ENCODE data around the gene ATXN7. TPM values are rescaled to one million over a fixed set of nuclear protein-coding genes. Genes with fewer than 3 reads are reported as not detected.

The ATXN7 gene
- total RNA-seq, 1 donor from 2014 or later, result 22.1 TPM

DNA sequence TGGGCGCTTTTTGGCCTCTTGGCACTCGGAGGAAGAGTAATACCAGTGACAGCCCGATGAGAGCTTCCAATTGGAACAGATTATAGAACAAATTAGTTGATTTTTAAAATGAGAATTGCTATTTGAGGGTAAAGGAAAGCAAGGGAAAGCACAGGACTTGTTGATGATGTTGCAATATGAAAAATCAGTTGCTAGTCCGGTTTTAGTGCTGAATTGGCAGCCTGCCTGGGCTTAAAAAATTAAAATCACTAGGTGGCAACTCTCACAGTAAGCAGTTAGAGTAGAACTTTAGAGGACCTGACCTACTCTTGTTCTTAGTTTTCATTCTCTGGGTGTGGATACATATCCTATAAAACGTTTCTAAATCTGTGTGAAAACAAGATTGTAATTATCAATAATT is 50.6 kb downstream of the ATXN7 start:
- no peak for DNase-seq
- TF ChIP-seq, protein P1, sequence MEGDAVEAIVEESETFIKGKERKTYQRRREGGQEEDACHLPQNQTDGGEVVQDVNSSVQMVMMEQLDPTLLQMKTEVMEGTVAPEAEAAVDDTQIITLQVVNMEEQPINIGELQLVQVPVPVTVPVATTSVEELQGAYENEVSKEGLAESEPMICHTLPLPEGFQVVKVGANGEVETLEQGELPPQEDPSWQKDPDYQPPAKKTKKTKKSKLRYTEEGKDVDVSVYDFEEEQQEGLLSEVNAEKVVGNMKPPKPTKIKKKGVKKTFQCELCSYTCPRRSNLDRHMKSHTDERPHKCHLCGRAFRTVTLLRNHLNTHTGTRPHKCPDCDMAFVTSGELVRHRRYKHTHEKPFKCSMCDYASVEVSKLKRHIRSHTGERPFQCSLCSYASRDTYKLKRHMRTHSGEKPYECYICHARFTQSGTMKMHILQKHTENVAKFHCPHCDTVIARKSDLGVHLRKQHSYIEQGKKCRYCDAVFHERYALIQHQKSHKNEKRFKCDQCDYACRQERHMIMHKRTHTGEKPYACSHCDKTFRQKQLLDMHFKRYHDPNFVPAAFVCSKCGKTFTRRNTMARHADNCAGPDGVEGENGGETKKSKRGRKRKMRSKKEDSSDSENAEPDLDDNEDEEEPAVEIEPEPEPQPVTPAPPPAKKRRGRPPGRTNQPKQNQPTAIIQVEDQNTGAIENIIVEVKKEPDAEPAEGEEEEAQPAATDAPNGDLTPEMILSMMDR (IDR thresholded peaks at IDR 0.05; ENCODE audit: partially characterized antibody, unreplicated experiment), result no peak
- Mint-ChIP-seq H3K4me3 (ENCODE audit: unreplicated experiment) (no peak overlapping the region), H3K27ac (ENCODE audit: unreplicated experiment) (no peak overlapping the region), H3K9me3 (ENCODE audit: unreplicated experiment) (peaks cover 5% of the 10 kb centered on the region), H3K4me1 (ENCODE audit: low read depth, unreplicated experiment) (peaks cover 3% of the 10 kb centered on the region), H3K27me3 (ENCODE audit: unreplicated experiment) (peaks cover 11% of the 10 kb centered on the region), H3K36me3 (ENCODE audit: unreplicated experiment) (no peaks in the 10 kb centered on the region)

DNA sequence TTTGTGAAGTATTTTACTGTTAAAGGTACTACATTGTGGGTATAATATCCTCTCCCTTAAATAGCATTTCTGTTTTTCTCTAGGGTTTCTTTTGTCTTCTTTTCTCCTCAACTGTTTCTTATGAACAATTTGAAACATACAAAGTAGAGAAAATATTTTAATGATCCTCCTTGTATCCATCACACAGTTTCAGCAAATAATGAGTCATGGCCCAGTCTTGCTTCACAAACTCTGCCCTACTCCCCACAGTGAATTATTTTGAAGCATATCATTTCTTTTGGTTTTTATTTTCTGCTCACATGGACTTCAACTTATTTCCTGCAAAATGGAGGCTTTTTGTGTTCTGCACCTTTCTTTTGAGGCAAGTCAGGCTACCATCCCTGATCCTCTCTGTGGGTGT is 54.7 kb downstream of the ATXN7 start:
- no peaks in the 10 kb centered on the region for H3K4me1 Mint-ChIP-seq (ENCODE audit: low read depth, unreplicated experiment)
- H3K4me3 Mint-ChIP-seq (ENCODE audit: unreplicated experiment), result no peak overlapping the region
- no peaks in the 10 kb centered on the region for H3K9me3 Mint-ChIP-seq (ENCODE audit: unreplicated experiment)
- no peak for DNase-seq
- H3K27ac Mint-ChIP-seq (ENCODE audit: unreplicated experiment), result no peak overlapping the region
- no peaks in the 10 kb centered on the region for H3K36me3 Mint-ChIP-seq (ENCODE audit: unreplicated experiment)
- H3K27me3 Mint-ChIP-seq (ENCODE audit: unreplicated experiment), result peaks cover 4% of the 10 kb centered on the region
- TF ChIP-seq, protein P1 (IDR thresholded peaks at IDR 0.05; ENCODE audit: partially characterized antibody, unreplicated experiment), result no peak

DNA sequence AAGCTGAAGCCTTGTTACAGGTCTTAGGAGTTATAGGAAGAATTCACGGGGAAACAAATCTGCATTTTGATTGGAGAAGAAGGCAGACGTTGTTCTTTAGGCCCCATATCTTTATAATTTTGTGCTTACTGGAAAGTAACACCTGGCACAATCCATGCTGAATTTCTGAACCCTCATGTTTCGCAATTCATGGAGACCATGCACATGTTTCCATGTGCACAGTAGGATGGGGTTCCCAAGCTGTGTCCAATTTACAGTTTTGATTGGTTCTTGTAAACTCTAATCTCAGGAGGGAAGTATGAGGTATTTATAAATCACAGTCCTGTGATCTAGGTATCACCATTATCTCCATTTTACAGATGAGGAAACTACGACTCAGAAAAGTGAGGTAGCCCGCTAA is 56.3 kb downstream of the ATXN7 start:
- DNase-seq, result no peak
- no peaks in the 10 kb centered on the region for H3K4me1 Mint-ChIP-seq (ENCODE audit: low read depth, unreplicated experiment)
- no peak overlapping the region for H3K4me3 Mint-ChIP-seq (ENCODE audit: unreplicated experiment)
- no peaks in the 10 kb centered on the region for H3K27me3 Mint-ChIP-seq (ENCODE audit: unreplicated experiment)
- peaks cover 7% of the 10 kb centered on the region for H3K36me3 Mint-ChIP-seq (ENCODE audit: unreplicated experiment)
- peaks cover 1% of the 10 kb centered on the region for H3K9me3 Mint-ChIP-seq (ENCODE audit: unreplicated experiment)
- TF ChIP-seq, protein P1 (IDR thresholded peaks at IDR 0.05; ENCODE audit: partially characterized antibody, unreplicated experiment), result no peak
- H3K27ac Mint-ChIP-seq (ENCODE audit: unreplicated experiment), result no peak overlapping the region

DNA sequence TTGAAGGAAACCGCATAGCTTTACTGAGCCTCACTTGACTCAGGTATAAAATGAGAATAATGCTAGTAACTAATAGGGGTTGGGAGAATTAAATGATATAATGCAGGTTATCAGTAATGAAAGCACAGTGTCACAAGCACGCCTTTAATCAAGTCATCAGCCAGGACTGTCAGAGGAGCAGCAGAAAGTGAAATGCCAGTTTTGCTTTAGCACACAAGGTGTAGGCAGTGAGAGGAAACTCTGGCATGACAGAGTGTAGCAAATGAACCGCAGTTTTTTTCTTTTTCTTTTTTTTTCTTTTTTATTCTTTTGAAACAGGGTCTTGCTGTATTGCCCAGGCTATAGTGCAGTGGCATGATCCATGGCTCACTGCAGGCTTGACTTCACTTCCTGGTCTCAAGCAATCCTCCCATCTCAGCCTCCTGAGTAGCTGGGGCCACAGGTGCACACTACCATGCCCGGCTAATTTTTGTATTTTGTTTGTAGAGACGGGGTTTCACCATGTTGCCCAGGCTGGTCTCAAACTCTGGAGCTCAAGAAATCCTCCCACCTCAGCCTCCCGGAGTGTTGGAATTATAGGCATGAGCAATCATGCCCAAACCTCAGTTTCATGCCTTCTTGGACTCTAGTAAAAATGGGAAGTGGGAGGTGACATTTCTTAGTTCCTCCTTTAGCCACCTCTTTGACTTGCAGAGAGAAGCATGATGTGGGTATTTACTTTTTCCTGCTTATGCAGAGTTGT is 58.2 kb downstream of the ATXN7 start:
- peaks cover 17% of the 10 kb centered on the region for H3K36me3 Mint-ChIP-seq (ENCODE audit: unreplicated experiment)
- H3K4me1 Mint-ChIP-seq (ENCODE audit: low read depth, unreplicated experiment), result no peaks in the 10 kb centered on the region
- no peak for DNase-seq
- H3K9me3 Mint-ChIP-seq (ENCODE audit: unreplicated experiment), result peaks cover 1% of the 10 kb centered on the region
- H3K27me3 Mint-ChIP-seq (ENCODE audit: unreplicated experiment), result peaks cover 3% of the 10 kb centered on the region
- TF ChIP-seq, protein P1 (IDR thresholded peaks at IDR 0.05; ENCODE audit: partially characterized antibody, unreplicated experiment), result no peak
- no peak overlapping the region for H3K27ac Mint-ChIP-seq (ENCODE audit: unreplicated experiment)
- H3K4me3 Mint-ChIP-seq (ENCODE audit: unreplicated experiment), result no peak overlapping the region

DNA sequence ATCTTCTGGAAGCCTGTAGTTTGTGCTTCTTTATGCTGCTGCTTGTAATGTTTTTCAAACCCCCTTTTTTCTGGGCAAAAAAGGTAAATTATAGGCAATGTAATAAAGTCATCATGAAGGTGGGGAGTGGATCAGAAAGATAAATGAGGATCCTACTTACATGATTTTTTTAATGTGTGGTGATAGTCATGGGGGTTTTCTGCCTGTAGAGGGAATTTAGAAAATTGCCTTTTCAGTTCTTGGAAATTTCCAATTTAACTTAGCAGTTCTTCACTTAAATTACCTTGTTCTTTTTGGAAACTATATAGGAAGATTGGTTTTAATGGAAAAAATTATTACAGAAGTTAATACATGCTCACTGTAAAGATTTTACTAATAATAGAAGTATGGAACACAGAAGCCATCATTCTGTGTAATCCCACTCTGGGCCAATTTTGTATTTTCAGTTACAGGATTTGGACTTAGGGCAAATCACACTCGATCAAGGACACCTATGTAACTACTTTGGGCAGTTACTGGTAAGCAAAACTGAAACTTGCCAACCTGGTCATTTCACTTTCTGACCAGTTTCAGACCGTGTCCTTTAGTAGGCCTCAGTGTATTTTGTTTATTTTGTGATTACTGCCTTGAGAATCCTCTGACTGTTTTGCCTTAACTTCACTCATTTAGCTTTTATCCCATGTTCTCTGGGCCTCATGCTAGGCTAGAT is 59.0 kb downstream of the ATXN7 start:
- Mint-ChIP-seq H3K27me3 (ENCODE audit: unreplicated experiment) (peaks cover 3% of the 10 kb centered on the region), H3K4me1 (ENCODE audit: low read depth, unreplicated experiment) (no peaks in the 10 kb centered on the region), H3K36me3 (ENCODE audit: unreplicated experiment) (peaks cover 17% of the 10 kb centered on the region), H3K27ac (ENCODE audit: unreplicated experiment) (no peak overlapping the region), H3K4me3 (ENCODE audit: unreplicated experiment) (no peak overlapping the region), H3K9me3 (ENCODE audit: unreplicated experiment) (peaks cover 1% of the 10 kb centered on the region)
- TF ChIP-seq, protein P1 (IDR thresholded peaks at IDR 0.05; ENCODE audit: partially characterized antibody, unreplicated experiment), result no peak
- no peak for DNase-seq
